WTC11 (cell line): ENCODE results near the gene PRAMEF8.
"Not testable (repeated sequence)": the region's sequence is repeated elsewhere in the genome, so short reads cannot be mapped to it uniquely, and the experiment has no call there.

Source experiments
- FOXK1 ChIP-seq: sonication (generic); formaldehyde crosslinking; IDR thresholded peaks from 2 replicates; pipeline ENCODE4 v1.8.0; 2022; ENCODE audit warnings: mild to moderate bottlenecking, moderate library complexity, missing genetic modification reagents
- NFATC4 ChIP-seq: fragments of 250-450 bp; sonication (Bioruptor Pico); IDR thresholded peaks from 2 replicates; pipeline ENCODE4 v1.9.0; 2021; ENCODE audit warnings: mild to moderate bottlenecking
- RELA ChIP-seq: sonication (generic); formaldehyde crosslinking; IDR thresholded peaks from 2 replicates; pipeline ENCODE4 v1.8.1; 2022; ENCODE audit warnings: missing genetic modification reagents, mild to moderate bottlenecking, borderline replicate concordance
- TF ChIP-seq, protein P1 (sequence below): fragments of 200-600 bp; IDR thresholded peaks from 2 replicates; pipeline ENCODE4 v1.8.0; 2022; ENCODE audit warnings: antibody characterized with exemption

- not testable (repeated sequence) for TF ChIP-seq RELA, NFATC4, FOXK1 (CRISPR knock-in tag)
- TF ChIP-seq, protein P1, sequence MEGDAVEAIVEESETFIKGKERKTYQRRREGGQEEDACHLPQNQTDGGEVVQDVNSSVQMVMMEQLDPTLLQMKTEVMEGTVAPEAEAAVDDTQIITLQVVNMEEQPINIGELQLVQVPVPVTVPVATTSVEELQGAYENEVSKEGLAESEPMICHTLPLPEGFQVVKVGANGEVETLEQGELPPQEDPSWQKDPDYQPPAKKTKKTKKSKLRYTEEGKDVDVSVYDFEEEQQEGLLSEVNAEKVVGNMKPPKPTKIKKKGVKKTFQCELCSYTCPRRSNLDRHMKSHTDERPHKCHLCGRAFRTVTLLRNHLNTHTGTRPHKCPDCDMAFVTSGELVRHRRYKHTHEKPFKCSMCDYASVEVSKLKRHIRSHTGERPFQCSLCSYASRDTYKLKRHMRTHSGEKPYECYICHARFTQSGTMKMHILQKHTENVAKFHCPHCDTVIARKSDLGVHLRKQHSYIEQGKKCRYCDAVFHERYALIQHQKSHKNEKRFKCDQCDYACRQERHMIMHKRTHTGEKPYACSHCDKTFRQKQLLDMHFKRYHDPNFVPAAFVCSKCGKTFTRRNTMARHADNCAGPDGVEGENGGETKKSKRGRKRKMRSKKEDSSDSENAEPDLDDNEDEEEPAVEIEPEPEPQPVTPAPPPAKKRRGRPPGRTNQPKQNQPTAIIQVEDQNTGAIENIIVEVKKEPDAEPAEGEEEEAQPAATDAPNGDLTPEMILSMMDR, result not testable (repeated sequence)
Observed at GRCh38 chr1:13234057-13234456, 50.9 kb downstream of the PRAMEF8 start.
